HG03460 (cell line): ENCODE measurements around the gene PARD3B.

Experiments used
- ATAC-seq: cut with Tn5 transposase; IDR thresholded peaks from one replicate; pipeline ENCODE4 v1.9.1; 2021; ENCODE audit not compliant: unreplicated experiment

PARD3B gene

DNA sequence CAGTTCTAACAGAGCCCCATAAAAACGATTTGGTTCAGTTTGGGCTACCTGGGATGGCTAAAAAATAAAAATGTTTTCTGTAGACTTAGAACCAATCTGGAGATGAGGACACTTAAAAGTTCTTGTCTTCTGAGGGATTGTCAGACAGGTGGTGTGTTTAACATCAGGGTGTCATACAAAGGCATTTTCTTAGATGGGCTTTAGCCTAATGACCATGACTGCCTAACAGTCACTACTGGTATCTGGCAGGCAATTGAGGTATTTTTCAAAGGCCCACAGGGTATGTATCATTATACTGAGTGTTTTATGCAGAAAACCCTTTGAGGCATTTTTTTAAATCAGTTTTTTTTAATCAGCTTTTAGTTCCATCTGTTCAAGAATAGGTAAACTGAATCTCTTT is 341.4 kb downstream of the PARD3B start:
- ATAC-seq: no peak

DNA sequence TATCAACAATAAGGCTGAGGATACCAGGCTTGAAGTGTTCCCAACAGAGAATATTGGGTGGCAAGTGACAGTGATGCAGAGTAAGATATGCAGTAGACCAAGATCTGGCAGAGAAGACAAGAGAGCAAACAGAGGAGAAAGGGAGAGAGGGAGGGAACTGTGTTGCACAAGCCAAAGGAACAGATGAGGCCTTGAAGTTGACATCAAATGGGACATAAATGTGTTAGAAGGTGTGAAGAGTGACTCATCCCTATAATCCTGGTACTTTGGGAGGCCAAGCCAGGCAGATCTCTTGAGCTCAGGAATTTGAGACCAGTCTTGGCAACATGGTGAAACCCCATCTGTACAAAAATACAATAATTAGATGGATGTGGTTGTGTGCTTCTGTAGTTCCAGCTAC is 342.9 kb downstream of the PARD3B start:
- no peak for ATAC-seq

DNA sequence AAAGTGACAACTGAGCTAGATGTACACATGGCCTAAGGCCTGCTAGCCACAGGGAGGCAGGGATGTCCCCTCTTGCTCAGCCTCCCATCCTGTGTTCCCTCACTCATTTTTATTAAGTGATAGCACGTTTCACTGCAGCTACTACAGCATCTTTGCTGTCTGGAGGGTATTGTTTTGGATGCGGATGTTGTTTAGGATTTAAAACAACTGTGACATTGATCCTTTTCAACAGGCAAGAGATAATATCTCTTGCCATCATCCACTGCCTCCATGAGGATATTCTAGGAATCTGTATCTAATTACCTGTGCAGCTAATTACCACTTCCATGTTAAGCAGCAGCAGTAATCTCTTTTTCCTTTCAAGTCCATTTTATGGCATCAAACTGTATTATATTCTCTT is 345.4 kb downstream of the PARD3B start:
- ATAC-seq: no peak

DNA sequence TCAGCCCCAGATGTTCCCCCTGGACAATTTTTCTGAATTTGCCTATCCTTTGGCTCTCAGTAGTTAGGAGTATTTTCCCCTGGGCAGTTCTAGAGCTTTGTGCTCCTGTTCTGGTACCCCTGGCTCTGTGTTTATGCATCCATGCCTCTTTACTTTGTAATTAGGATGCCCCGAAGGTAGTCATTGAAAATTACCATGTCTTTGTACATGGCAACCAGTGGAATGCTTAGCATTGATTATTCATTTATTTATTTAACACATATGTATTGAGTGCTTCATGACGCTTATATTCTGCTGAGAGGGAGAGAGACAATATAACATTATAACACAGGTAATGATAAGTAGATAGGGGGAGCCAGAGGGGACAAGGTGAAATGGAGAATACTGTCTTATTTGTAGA is 346.5 kb downstream of the PARD3B start:
- no peak for ATAC-seq

DNA sequence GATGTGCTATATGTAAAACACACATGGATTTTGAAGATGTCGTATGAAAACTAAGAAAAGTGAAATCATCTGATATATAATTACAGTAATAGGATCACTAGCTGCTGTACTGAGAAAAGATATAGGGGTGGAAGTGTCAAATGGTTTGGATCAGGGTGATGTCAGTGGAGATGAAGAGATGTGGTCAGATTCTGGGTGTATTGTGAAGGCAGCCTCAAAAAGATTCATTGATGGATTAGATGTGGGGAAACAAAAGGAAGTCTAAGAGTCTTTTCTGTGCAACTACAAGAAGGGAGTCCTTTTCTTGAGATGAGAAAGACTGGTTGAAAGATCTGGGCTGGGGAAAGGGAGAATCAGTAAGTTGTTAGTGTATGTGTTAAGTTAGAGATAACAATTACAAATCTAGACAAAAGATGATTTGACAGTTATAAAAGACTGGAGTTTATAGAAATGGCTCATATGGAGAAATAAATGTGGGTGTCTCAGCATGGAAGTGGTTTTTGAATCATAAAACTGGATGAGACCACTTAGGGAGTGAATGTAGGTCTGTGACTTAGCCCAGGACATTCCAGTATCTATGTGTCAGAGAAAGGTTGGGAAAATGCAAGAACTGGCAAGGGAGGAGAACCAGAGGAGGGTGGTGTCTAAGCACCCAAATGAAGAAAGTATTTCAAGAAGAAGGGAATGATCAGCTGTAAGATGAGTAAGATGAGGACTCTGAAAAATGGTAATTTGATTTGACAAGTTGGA is 347.4 kb downstream of the PARD3B start:
- ATAC-seq: no peak

DNA sequence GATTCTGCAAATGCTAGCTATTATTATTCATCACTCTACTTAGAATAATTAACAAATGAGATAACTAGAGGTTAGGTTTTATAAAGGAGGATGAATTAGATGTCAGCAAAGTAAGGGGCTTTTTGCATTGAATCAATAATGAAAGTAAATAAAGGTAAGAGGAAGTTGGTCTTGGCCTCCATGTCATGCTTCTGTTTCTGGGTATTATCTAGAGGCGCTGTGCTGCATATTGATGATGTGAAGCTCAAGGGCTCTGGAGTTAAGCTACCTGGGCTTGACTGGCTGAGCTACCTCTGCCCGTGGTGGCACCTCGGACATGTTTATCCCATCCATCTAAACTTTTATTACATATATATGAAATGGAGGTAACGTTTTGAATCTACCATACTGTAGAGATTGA is 350.9 kb downstream of the PARD3B start:
- no peak for ATAC-seq

DNA sequence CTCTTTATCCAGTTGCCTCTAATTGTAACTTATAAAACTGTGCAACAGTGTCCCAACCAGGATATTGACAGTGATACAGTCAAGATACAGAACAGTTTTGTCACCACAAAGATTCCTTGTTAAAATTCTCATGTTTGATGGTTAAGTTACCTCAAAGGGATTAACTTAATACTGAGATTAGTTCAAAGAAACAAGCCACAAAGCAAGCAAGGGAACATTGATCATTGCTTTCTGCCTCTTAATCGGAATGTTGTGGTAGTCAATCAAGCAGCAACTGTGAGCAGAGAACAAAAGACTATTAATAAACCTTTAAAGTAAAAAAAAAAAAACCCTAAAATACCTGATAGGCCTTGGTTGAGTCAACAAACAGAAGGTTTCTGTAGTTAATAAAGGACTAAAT is 352.3 kb downstream of the PARD3B start:
- ATAC-seq: no peak

DNA sequence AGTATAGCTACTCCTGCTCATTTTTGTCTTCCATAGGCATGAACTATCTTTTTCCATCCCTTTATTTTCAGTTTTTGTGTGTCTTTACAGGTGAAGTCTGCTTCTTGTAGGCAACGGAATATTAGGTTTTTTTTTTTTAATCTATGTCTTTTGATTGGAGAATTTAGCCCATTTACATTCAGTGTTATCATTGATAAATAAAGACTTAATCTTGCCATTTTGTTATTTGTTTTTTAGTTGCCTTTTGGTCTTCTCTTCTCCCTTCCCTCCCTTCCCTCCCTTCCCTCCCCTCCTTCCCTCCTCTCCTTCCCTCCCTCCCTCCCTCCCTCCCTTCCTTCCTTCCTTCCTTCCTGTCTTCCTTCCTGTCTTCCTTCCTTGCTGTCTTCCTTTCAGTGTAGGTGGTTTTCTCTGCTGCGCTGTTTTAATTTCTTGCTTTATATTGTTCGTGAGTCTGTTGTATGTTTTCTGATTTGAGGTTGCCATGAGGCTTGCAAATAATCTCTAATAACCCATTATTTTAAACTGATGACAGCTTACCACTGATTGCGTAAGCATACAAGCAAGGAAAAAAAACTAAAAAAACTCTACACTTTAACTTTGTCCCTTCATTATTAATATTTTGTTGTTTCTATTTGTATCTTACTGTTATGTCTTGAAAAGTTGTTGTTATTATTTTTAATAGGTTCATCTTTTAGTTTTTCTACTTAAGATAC is 353.8 kb downstream of the PARD3B start:
- no peak for ATAC-seq

DNA sequence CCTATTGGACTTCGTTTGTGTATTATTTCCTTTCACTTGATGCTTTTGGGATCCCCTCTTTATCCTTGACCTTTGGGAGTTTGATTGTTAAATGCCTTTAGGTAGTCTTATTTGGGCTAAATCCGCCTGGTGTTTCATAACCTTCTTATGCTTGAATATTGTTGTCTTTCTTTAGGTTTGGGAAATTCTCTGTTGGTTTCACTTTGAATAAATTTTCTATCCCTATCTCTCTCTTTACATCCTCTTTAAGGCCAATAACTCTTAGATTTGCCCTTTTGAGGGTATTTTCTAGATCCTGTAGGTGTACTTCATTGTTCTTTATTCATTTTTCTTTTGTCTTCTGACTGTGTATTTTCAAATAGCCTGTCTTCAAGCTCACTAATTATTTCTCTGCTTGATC is 354.7 kb downstream of the PARD3B start:
- no peak for ATAC-seq

DNA sequence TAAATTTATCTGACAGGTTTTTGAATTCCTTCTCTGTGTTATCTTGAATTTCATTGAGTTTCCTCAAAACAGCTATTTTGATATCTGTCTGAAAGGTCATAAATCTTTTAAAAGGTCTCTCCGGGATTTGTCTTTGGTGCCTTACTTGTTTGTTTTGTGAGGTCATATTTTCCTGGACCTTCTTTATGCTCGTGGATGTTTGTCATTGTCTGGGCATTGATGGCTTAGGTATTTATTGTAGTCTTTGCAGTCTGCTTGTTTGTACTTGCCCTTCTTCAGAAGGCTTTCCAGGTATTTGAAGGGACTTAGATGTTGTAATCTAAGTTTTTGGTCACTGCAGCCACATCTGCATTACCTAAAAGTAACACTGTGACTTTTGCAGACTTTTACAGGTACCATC is 355.2 kb downstream of the PARD3B start:
- no peak for ATAC-seq

DNA sequence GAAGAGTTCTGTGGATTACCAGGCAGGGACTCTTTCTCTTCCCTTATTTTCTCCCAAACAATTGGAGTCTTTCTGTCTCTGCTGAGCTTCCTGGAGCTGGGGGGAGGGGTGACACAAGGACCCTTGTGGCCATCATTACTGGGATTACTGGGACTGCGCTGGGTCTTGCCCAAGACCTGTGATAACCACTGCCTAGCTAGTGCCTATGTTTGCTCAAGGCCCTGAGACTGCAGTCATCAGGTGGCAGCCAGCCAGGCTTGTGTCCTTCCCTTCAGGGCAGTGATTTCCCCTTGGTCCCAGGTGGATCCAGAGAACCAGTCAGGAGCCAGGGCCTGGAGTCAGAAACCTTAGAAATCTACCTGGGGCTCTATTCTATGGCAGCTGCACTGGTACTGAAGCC is 355.6 kb downstream of the PARD3B start:
- ATAC-seq: no peak

DNA sequence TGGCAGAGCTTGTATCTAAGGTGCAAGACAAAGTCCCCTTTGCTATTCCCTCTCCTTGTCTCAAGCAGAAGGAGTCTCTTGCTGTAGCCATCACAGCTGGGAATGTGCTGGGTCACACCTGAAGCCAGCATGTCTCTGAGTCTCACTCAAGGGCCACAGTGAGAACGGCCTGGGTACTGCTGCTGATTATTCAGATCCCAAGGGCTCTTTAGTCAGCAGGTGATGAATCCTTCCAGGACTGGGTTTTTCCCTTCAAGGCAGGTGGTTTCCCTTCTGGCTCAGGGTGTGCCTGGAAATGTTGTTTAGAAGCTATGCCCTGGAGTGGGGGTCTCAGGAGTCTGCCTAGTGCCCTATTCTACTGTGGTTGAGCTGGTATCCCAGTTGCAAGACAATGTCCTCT is 356.3 kb downstream of the PARD3B start:
- ATAC-seq: no peak

DNA sequence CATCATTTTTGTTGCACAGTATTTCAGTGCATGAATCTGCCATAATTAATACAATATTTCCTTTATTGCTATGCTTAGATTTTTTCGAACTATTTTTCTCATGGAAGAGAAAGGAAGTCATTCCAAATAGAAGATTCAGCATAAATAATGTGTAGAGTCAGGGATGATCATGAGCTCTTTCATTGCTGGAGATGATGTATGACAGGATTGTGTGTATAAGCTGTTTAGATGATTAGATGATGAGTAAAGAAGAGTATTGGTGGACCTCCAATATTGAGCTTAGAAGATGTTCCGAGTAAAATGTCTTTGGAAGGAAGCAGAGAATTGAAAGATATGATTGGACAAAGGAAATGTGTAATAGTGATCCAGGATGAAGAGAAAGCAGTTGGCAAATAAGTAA is 364.5 kb downstream of the PARD3B start:
- ATAC-seq: no peak

DNA sequence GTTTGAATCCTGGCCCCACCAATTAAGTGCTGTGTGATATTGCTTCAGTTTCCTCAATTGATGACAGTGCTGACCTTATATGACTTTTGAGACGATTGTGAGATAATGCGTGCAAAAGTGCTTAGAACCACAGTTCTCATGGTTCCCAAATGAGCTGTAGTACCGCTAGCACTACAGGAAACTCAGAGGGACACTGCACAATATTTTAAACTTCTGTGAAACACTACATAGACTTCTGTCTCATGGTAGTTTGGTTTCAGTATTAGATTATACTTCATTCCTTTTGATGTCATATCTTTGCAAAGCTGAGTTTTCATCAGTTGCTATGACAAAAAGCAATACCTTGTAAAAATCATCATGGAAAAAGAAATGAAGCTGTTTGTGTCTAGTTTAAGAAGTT is 368.0 kb downstream of the PARD3B start:
- no peak for ATAC-seq

DNA sequence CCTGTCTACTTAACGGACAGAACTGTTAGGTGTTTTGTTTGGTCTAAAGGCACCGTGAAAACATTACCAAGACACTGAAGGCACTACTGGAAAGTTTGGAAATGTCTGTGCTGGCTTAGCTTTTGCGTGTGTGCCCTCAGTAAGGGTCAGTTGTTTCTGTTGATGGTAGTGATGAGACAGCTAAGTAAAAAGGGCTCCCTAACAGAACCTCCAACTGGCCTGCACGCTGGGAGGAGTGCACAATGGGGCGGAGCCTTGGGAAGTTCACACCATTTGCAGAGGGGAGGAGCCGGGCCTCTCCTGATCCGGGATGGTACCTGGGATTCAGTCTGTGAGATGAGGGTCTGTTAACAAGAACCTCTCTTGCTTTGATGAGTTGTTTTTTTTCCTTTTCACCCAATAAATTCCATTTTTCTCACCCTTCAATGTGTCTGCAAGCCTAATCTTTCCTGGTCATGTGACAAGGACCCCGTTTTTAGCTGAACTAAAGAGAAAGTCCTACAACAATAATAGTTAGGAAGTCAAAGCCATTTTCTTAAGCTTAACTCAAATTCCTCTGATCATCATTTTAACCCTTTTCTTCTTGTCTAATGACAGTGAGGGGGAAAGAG is 368.7 kb downstream of the PARD3B start:
- ATAC-seq: no peak

DNA sequence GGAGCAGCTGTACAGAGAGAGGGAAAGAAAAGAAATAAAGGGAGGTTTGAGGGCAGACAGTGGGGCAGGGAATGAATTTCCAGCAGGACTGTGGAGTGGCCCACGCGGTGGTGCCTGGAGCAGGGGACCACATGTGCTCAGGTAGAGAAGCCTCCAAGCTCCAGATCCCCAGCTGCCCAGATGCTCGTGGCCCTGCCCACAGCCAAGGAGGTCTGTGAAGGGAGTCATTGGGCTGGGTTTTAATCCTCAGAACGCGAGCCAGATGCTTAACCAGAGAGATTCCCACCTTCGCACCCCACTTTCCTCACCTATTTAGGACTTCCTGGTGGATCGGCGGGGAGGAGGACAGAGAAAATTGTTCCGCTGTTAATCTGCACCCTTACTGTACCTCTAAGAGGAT is 369.4 kb downstream of the PARD3B start:
- ATAC-seq: no peak

DNA sequence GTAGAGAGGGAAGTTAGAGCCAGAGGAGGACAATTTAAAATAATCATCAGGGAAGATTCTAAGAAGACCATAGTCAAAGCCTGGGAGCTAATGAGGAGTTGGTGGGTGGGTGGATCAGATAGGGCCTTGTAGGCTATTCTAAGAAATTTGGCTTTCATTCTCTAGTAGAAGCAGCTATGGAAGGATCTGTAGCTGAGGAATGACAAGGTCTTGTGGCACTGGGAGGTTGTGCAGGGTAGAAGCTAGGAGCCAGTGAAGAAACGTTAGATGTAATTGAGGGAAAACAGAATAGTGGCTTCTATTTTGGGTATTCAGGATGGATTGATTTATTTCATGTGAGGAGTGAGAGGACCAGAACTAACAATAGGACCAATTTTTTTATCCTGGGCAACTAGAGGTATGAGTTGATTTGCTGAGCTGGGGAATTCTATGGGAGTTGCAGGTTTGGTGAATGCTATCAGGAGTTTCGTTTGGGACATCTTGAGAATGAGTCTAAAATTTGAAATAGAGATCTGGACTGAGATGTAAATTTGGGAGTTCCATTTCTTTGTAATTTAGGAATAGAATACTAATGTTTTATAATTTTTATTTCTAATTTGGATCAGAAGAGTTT is 371.9 kb downstream of the PARD3B start:
- no peak for ATAC-seq

DNA sequence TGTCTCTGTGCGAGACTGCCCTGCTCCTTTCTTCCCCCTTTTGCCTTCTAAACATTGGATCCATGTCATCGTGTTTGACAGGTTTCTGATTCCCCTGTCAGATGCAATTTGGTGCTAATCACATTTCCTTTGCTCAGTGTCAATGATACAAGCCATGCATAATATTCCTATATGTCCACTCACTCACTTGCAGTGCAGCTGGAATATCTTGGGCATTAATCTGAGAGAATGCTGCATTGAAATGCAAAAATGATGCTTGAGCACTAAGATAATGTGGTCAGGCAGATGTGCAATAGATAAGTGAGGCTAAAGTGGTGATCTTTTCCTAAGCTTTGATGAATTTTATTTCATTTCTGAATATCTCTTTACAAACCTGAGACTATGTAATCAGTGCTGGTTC is 375.5 kb downstream of the PARD3B start:
- ATAC-seq: no peak

DNA sequence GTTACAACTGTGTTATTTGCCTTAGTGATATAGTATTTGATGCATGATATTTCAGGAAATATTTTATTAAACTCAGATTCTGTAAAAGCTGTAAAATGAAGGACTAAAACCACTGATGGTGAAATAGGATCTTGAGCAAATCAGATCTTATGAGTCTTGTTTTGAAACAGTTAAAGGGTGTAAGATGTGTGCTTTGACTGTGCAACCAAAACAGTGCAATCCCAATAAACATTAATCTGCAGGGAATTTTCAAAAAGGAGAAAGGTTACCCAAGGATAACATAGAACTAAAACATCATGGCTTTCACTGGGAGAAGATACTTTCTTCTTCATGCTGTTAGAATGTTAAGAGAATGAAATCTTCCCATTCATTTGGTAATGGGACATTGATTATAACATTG is 378.7 kb downstream of the PARD3B start:
- ATAC-seq: no peak

DNA sequence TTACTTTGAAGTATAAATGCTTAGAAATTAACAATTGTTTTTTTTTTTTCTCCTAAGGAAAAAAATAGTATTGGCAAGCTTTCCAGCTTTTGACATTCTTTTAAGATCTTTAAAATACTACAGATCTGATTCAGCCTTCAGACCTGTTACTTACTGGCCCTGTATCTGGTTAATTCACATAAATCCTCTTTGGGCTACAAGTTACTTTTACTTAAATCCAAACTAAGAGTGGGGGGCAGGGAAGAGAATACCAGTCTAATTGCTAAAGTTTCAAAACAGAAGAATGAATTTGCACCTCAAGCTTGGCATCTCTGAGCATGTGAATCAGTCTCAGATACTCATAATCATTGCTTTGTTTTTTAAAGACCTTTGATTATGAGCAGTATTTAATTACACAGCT is 386.3 kb downstream of the PARD3B start:
- ATAC-seq: no peak

DNA sequence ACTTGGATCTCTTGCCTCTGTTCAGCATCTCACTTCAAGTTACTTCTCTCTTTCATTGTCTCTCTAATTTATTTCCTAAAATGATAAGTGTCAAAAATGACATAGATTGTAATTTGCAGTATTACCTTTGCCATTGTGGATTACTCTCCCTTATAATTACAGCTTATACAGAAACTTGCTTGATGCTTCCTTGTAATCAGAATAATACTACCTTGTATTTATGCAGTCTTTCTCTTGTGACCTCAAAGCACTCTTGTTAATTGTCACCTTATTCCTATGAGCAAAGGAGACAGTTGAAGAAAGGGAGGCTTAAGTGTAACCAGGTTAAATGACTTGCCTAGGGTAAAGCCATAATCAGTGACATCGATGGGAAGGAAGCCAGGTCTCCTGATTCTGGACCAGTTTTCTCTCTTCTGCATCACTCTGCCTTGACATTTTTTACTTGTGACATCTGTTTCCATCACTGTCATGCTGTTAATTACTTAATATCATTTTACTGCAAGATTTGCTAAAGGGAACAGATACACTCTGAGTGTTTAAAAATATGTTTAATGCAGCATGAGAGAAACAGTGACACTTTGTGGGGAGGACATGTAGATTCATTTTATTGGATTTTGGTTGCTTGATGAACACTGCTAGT is 388.6 kb downstream of the PARD3B start:
- ATAC-seq: no peak

DNA sequence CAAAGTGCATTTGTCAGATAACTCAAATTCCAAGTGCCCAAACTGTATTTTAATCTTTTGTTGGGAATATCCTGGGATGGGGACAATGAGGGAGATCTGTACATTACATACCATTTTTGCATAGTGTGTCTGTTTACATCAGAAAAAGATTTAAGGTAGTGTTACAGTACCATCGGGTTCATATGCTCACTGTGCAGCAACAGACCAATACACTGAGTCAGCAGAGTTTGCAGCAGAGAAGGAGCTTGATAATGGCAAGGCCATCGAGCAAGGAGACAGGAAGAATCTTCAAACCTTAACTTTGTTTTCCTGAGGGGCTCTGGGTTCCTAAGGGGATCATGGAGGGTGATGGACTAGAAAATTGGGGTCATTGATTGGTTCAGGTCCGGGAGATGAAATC is 399.7 kb downstream of the PARD3B start:
- no peak for ATAC-seq
